Measurements from ENCODE around the gene TBC1D22A.

- TF ChIP-seq, protein P1, sequence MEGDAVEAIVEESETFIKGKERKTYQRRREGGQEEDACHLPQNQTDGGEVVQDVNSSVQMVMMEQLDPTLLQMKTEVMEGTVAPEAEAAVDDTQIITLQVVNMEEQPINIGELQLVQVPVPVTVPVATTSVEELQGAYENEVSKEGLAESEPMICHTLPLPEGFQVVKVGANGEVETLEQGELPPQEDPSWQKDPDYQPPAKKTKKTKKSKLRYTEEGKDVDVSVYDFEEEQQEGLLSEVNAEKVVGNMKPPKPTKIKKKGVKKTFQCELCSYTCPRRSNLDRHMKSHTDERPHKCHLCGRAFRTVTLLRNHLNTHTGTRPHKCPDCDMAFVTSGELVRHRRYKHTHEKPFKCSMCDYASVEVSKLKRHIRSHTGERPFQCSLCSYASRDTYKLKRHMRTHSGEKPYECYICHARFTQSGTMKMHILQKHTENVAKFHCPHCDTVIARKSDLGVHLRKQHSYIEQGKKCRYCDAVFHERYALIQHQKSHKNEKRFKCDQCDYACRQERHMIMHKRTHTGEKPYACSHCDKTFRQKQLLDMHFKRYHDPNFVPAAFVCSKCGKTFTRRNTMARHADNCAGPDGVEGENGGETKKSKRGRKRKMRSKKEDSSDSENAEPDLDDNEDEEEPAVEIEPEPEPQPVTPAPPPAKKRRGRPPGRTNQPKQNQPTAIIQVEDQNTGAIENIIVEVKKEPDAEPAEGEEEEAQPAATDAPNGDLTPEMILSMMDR (IDR thresholded peaks at IDR 0.05 in 2 of 3, conservative IDR thresholded peaks at IDR 0.05 in 1 of 3; ENCODE audit: borderline replicate concordance in 1 of 3, insufficient read depth in 1 of 3, low read depth in 2 of 3, low read length in 2 of 3), result no peak
- TF ChIP-seq REST (IDR thresholded peaks at IDR 0.05; ENCODE audit: low read depth) (no peak), POLR2AphosphoS5 (IDR thresholded peaks at IDR 0.05; ENCODE audit: low read depth, low read length) (no peak), EZH2phosphoT487 (IDR thresholded peaks at IDR 0.05; ENCODE audit: borderline replicate concordance) (no peak), POLR2A (IDR thresholded peaks at IDR 0.05; ENCODE audit: borderline replicate concordance, extremely low read depth, insufficient read depth, insufficient read length) (no peak), EGR1 (IDR thresholded peaks at IDR 0.05; ENCODE audit: low read depth) (no peak), SP1 (IDR thresholded peaks at IDR 0.05; ENCODE audit: low read depth) (no peak)
- TF ChIP-seq, protein P2, sequence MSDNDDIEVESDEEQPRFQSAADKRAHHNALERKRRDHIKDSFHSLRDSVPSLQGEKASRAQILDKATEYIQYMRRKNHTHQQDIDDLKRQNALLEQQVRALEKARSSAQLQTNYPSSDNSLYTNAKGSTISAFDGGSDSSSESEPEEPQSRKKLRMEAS (IDR thresholded peaks at IDR 0.05), result no peak
These were observed 204.0 kb downstream of the TBC1D22A start for GRCh38 chr22:46966495-46966845.
